C4-2B (cell line): Measurements from ENCODE around the gene ZMAT1.

Experiments
- ZFX ChIP-seq: fragments of 450-650 bp; IDR thresholded peaks from 2 replicates; pipeline ENCODE4 v1.6.1; 2017
- TF ChIP-seq, protein P1 (sequence below): fragments of 450-650 bp; conservative IDR thresholded peaks from 2 replicates; pipeline ENCODE4 v1.5.1; 2017; ENCODE audit warnings: mild to moderate bottlenecking

- TF ChIP-seq, protein P1, sequence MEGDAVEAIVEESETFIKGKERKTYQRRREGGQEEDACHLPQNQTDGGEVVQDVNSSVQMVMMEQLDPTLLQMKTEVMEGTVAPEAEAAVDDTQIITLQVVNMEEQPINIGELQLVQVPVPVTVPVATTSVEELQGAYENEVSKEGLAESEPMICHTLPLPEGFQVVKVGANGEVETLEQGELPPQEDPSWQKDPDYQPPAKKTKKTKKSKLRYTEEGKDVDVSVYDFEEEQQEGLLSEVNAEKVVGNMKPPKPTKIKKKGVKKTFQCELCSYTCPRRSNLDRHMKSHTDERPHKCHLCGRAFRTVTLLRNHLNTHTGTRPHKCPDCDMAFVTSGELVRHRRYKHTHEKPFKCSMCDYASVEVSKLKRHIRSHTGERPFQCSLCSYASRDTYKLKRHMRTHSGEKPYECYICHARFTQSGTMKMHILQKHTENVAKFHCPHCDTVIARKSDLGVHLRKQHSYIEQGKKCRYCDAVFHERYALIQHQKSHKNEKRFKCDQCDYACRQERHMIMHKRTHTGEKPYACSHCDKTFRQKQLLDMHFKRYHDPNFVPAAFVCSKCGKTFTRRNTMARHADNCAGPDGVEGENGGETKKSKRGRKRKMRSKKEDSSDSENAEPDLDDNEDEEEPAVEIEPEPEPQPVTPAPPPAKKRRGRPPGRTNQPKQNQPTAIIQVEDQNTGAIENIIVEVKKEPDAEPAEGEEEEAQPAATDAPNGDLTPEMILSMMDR, result no peak
- TF ChIP-seq ZFX, result no peak
Observed at GRCh38 chrX:101925733-101926132, 6.1 kb downstream of the ZMAT1 start.
